Tibial artery (tissue), 4 donors: Measurements from ENCODE around the gene PLEKHJ1.

Source experiments
- DNase-seq, 2 donors: peaks; one replicate each; pipeline ENCODE4 v3.0.0-alpha.2; 2019
- H3K27ac ChIP-seq, 2 donors: fragments of 200-600 bp; sonication (generic) in 1 of 2; 1 replicate in 1 of 2; 2 replicates in 1 of 2; pipeline ENCODE4 v1.5.1; 2018 to 2019; ENCODE audit warnings: mild to moderate bottlenecking in 1 of 2
- H3K27me3 ChIP-seq, 2 donors: fragments of 200-600 bp; sonication (generic) in 1 of 2; one replicate each; pipeline versions ENCODE4 v1.5.1 to v1.6.0; 2016 to 2019
- H3K36me3 ChIP-seq, 3 donors: fragments of 200-600 bp; sonication (generic) in 2 of 3; one replicate each; pipeline ENCODE4 v1.5.1; 2016 to 2019; ENCODE audit warnings: mild to moderate bottlenecking in 2 of 3
- H3K4me1 ChIP-seq, 4 donors: fragments of 200-600 bp; sonication (generic) in 2 of 4; 1 replicate in 3 of 4; 2 replicates in 1 of 4; pipeline ENCODE4 v1.5.1; 2016 to 2019
- H3K4me3 ChIP-seq, 2 donors: fragments of 200-600 bp; sonication (generic) in 1 of 2; 1 replicate in 1 of 2; 2 replicates in 1 of 2; pipeline ENCODE4 v1.5.1; 2018 to 2019; ENCODE audit warnings: mild to moderate bottlenecking in 2 of 2
- H3K9me3 ChIP-seq, 3 donors: fragments of 200-600 bp; sonication (generic) in 1 of 3; one replicate each; pipeline ENCODE4 v1.5.1; 2016 to 2019
- CTCF ChIP-seq, 2 experiments: fragments of 200-600 bp in 1 of 2; fragments of 450-650 bp in 1 of 2; IDR thresholded peaks; one replicate each; pipeline ENCODE4 v1.5.1; 2017 to 2019; ENCODE audit warnings: antibody characterized with exemption in 2 of 2, mild to moderate bottlenecking in 1 of 2, moderate library complexity in 1 of 2
- intact Hi-C: fragments of 100-400 bp; cut with DNase I; formaldehyde crosslinking; loops from one replicate; pipeline ENCODE4 v1.15.0; 2023; ENCODE audit warnings: low total_unique reads

The PLEKHJ1 gene

GRCh38 chr19:2198317-2198716 lies 37.8 kb downstream of the PLEKHJ1 start:
- intact Hi-C loops: no loop called here
- TF ChIP-seq CTCF (IDR thresholded peaks at IDR 0.05): no peak
- Histone ChIP-seq H3K9me3 (no peaks in the 10 kb centered on the region), H3K27me3 (no peaks in the 10 kb centered on the region), H3K4me3 (no peak overlapping the region), H3K27ac (no peak overlapping the region), H3K36me3 (peaks cover 12 to 82% (median 46%) of the 10 kb centered on the region in 3 donors), H3K4me1 (peaks cover 0 to 7% (median 0%) of the 10 kb centered on the region in 4 donors)
- DNase-seq: no peak

GRCh38 chr19:2197270-2197669 lies 38.9 kb downstream of the PLEKHJ1 start:
- no peaks in the 10 kb centered on the region for H3K9me3 ChIP-seq
- no peak overlapping the region for H3K4me3 ChIP-seq
- intact Hi-C loops: no loop called here
- H3K27me3 ChIP-seq: no peaks in the 10 kb centered on the region
- DNase-seq: no peak
- peaks cover 12 to 81% (median 41%) of the 10 kb centered on the region in 3 donors for H3K36me3 ChIP-seq
- H3K27ac ChIP-seq: no peak overlapping the region
- H3K4me1 ChIP-seq: peaks cover 0 to 7% (median 0%) of the 10 kb centered on the region in 4 donors
- no peak for TF ChIP-seq CTCF (IDR thresholded peaks at IDR 0.05)

GRCh38 chr19:2195914-2196313 lies 40.2 kb downstream of the PLEKHJ1 start:
- peaks cover 24 to 86% (median 45%) of the 10 kb centered on the region in 3 donors for H3K36me3 ChIP-seq
- DNase-seq: no peak
- TF ChIP-seq CTCF (IDR thresholded peaks at IDR 0.05): no peak
- H3K4me1 ChIP-seq: peaks cover 0 to 7% (median 0%) of the 10 kb centered on the region in 4 donors
- H3K9me3 ChIP-seq: no peaks in the 10 kb centered on the region
- no peak overlapping the region for H3K4me3 ChIP-seq
- no peak overlapping the region for H3K27ac ChIP-seq
- no peaks in the 10 kb centered on the region for H3K27me3 ChIP-seq
- intact Hi-C loops: no loop called here

- DNase-seq: no peak
- no peak for TF ChIP-seq CTCF (IDR thresholded peaks at IDR 0.05)
- no peak overlapping the region for H3K4me3 ChIP-seq
- peaks cover 24 to 89% (median 49%) of the 10 kb centered on the region in 3 donors for H3K36me3 ChIP-seq
- no peak overlapping the region for H3K27ac ChIP-seq
- intact Hi-C loops: no loop called here
- H3K9me3 ChIP-seq: no peaks in the 10 kb centered on the region
- H3K27me3 ChIP-seq: no peaks in the 10 kb centered on the region
- H3K4me1 ChIP-seq: peaks cover 0 to 7% (median 0%) of the 10 kb centered on the region in 4 donors
Observed at GRCh38 chr19:2195361-2195760, 40.8 kb downstream of the PLEKHJ1 start.

- intact Hi-C loops: loop anchor here (5.0 kb wide), 1 partner anchor 37 kb away; no protein-coding TSS in a partner anchor
- peaks cover 24 to 89% (median 57%) of the 10 kb centered on the region in 3 donors for H3K36me3 ChIP-seq
- H3K4me1 ChIP-seq: peaks cover 0 to 5% (median 2%) of the 10 kb centered on the region in 4 donors
- no peaks in the 10 kb centered on the region for H3K9me3 ChIP-seq
- no peak overlapping the region for H3K27ac ChIP-seq
- DNase-seq: no peak
- H3K4me3 ChIP-seq: no peak overlapping the region
- no peaks in the 10 kb centered on the region for H3K27me3 ChIP-seq
- TF ChIP-seq CTCF (IDR thresholded peaks at IDR 0.05): no peak
Observed at GRCh38 chr19:2194513-2195078, 41.5 kb downstream of the PLEKHJ1 start.
